ENCODE measurements around the gene KIAA1191. TPM values are rescaled to one million over a fixed set of nuclear protein-coding genes. Genes with fewer than 3 reads are reported as not detected.
"Not testable (repeated sequence)": the region's sequence is repeated elsewhere in the genome, so short reads cannot be mapped to it uniquely, and the experiment has no call there.

KIAA1191 gene
- total RNA-seq, 1 donor from 2014 or later, result 56.6 TPM

DNA sequence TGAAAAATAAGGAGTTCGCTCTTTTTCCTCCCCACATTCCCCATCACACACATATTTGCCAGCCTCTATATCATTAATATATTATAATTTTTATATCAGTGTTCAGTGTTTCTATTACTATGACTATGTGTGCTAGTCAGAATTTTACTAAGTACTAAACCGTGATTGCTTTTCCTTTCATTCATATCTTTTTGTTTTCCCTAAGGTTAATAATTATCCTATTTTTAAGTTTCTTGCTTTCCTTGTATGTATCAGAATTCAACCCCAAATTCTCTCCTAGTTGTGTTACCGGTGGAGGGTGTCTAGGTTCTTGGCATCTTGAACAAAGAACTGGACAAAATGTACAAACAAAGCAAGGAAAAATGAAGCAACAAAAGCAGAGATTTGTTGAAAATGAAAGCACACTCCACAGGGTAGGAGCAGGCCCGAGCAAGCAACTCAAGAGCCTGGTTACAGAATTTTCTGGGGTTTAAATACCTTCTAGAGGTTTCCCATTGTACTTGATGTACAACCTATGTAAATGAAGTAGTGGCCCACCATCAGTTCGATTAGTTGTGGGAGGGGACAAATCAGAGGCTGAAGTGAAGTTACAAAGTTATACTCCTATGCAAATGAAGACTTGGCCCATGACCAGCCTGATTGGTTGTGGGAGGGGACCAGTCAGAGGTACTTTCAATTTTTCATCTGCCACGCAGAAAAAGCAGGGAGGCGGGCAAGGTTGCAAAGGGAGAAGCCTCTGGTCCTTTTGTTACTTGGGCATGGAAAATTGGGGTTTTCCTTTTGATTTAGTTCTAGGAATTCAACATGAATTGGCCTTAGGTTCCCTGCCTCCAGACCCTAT lies 43.8 kb downstream of the KIAA1191 start:
- Mint-ChIP-seq H3K9me3 (no peaks in the 10 kb centered on the region), H3K36me3 (ENCODE audit: low read depth) (peaks cover 65% of the 10 kb centered on the region), H3K27ac (no peak overlapping the region), H3K4me1 (no peaks in the 10 kb centered on the region), H3K27me3 (no peaks in the 10 kb centered on the region), H3K4me3 (no peak overlapping the region)
- ChIA-PET CTCF (no interaction called here), POLR2A (no interaction called here)
- ATAC-seq (ENCODE audit: low read depth), result no peak
- intact Hi-C loops (cut with micrococcal nuclease), result no loop called here
- no peak for DNase-seq
- TF ChIP-seq, protein P1, sequence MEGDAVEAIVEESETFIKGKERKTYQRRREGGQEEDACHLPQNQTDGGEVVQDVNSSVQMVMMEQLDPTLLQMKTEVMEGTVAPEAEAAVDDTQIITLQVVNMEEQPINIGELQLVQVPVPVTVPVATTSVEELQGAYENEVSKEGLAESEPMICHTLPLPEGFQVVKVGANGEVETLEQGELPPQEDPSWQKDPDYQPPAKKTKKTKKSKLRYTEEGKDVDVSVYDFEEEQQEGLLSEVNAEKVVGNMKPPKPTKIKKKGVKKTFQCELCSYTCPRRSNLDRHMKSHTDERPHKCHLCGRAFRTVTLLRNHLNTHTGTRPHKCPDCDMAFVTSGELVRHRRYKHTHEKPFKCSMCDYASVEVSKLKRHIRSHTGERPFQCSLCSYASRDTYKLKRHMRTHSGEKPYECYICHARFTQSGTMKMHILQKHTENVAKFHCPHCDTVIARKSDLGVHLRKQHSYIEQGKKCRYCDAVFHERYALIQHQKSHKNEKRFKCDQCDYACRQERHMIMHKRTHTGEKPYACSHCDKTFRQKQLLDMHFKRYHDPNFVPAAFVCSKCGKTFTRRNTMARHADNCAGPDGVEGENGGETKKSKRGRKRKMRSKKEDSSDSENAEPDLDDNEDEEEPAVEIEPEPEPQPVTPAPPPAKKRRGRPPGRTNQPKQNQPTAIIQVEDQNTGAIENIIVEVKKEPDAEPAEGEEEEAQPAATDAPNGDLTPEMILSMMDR (IDR thresholded peaks at IDR 0.05), result no peak

DNA sequence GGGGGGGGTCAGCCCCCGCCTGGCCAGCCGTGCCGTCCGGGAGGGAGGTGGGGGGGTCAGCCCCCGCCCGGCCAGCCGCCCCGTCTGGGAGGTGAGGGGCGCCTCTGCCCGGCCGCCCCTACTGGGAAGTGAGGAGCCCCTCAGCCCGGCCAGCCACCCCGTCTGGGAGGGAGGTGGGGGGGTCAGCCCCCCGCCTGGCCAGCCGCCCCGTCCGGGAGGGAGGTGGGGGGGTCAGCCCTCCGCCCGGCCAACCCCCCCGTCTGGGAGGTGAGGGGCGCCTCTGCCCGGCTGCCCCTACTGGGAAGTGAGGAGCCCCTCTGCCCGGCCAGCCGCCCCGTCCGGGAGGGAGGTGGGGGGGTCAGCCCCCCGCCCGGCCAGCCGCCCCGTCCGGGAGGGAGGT lies 56.2 kb downstream of the KIAA1191 start:
- H3K27me3 Mint-ChIP-seq; DNase-seq; H3K27ac Mint-ChIP-seq; intact Hi-C loops (cut with micrococcal nuclease); CTCF ChIA-PET; H3K4me1 Mint-ChIP-seq; POLR2A ChIA-PET; H3K4me3 Mint-ChIP-seq; ATAC-seq (ENCODE audit: low read depth); H3K9me3 Mint-ChIP-seq: not testable (repeated sequence)
- H3K36me3 Mint-ChIP-seq (ENCODE audit: low read depth), result peaks cover 45% of the 10 kb centered on the region

Other genes with a start within 250 kb of the KIAA1191 start
- 32.1 and 35.3 TPM in 2 replicates for gene SIMC1, start 123.3 kb downstream of the KIAA1191 start, total RNA-seq
- 10.9 and 14.3 TPM in 2 replicates for gene ARL10, start 3.7 kb upstream of the KIAA1191 start, total RNA-seq
- 50.9 and 65.1 TPM in 2 replicates for gene NOP16, start 26.8 kb upstream of the KIAA1191 start, total RNA-seq
- gene HIGD2A, start 27.0 kb upstream of the KIAA1191 start, total RNA-seq, result 113 and 116 TPM in 2 replicates
- gene CLTB, start 54.8 kb upstream of the KIAA1191 start, total RNA-seq, result 29.5 and 48.9 TPM in 2 replicates
- 35.6 and 39.0 TPM in 2 replicates for gene FAF2, start 86.6 kb upstream of the KIAA1191 start, total RNA-seq
- 78.6 and 96.5 TPM in 2 replicates for gene RNF44, start 175.6 kb upstream of the KIAA1191 start, total RNA-seq
- 0.31 and 0.42 TPM in 2 replicates for gene CDHR2, start 187.6 kb upstream of the KIAA1191 start, total RNA-seq
- 2.8 and 3.2 TPM in 2 replicates for gene GPRIN1, start 248.4 kb upstream of the KIAA1191 start, total RNA-seq